ENCODE data around the gene PRR12. TPM values are rescaled to one million over a fixed set of nuclear protein-coding genes. Genes with fewer than 3 reads are reported as not detected.
A peak's percentile ranks its signal among the peaks of the same experiment; 100 is the strongest.

PRR12 gene
- total RNA-seq, 5 donors from 2014 or later (not counting 1 experiment from before 2014, with no cell fraction given) = 50.8 to 81.7 (median 78.8) TPM

DNA sequence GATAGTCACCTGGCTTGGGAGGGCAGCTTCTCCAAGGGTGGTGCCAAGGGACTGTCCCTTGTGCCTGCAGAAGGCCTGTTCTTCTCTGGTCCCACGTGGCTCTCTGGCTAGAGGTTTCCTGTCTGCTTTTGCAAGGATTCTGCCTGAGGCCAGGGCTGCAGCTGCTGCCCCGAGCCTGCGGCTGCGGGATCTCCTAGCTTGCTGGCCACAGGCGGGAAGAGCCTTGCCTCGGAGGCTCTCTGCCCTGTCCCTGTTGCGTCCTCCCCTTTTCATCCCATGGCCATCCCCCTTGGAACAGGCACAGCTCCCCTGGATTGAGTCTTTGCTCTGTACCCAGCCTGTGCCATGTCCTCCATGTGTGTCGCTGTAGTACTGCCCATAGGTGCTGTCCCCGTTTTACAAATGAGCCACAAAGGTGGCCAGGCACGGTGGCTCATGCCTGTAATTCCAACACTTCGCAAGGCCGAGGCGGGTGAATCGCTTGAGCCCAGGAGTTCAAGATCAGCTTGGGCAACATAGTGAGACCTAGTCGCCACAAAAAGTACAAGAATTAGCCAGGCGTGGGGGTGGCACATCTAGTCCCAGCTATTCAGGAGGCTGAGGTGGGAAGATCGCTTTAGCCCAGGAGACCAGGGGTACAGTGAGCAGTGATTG, 65.6 kb downstream of the PRR12 start:
- no peak overlapping the region for H3K27ac ChIP-seq (ENCODE audit: low read length)
- ATAC-seq (replicated peaks in 1 of 4) = no peak
- no peaks in the 10 kb centered on the region for H3K9me3 ChIP-seq
- CTCF ChIA-PET = interaction anchor here in 1 of 2 donors (1.5 kb wide), 1 partner anchor 9 kb away, joined by 5 read pairs; the partner anchor contains the start of genes BCL2L12 and IRF3
- Mint-ChIP-seq H3K27ac (peak overlapping the region in 1 of 2 donors; percentile 34), H3K36me3 (peaks cover 18% of the 10 kb centered on the region), H3K4me3 (no peak overlapping the region), H3K4me1 (peaks cover 5 to 10% (median 9%) of the 10 kb centered on the region in 3 donors), H3K27me3 (no peaks in the 10 kb centered on the region), H3K9me3 (no peaks in the 10 kb centered on the region)
- 92% methylated on average over 17 of the region's 17 CpGs for WGBS (ENCODE audit: insufficient coverage)
- no peak overlapping the region for H3K4me3 ChIP-seq (ENCODE audit: control insufficient read depth in 1 of 2, extremely low read depth in 1 of 2, low read length in 1 of 2)
- POLR2A ChIA-PET = no interaction called here
- no peaks in the 10 kb centered on the region for H3K27me3 ChIP-seq (replicated peaks in 1 of 2; ENCODE audit: control insufficient read depth in 2 of 2, extremely low read depth in 1 of 2, insufficient read depth in 2 of 2, low read length in 1 of 2)
- H3K4me1 ChIP-seq (ENCODE audit: control insufficient read depth in 1 of 2, extremely low read depth in 1 of 2, insufficient read depth in 2 of 2, low read length in 2 of 2) = peaks cover 0 to 10% of the 10 kb centered on the region in 2 experiments
- no peak for DNase-seq
- peaks cover 44 to 87% of the 10 kb centered on the region in 2 donors for H3K36me3 ChIP-seq (ENCODE audit: control insufficient read depth in 2 of 2, extremely low read depth in 1 of 2, insufficient read depth in 1 of 2, low read length in 1 of 2)

DNA sequence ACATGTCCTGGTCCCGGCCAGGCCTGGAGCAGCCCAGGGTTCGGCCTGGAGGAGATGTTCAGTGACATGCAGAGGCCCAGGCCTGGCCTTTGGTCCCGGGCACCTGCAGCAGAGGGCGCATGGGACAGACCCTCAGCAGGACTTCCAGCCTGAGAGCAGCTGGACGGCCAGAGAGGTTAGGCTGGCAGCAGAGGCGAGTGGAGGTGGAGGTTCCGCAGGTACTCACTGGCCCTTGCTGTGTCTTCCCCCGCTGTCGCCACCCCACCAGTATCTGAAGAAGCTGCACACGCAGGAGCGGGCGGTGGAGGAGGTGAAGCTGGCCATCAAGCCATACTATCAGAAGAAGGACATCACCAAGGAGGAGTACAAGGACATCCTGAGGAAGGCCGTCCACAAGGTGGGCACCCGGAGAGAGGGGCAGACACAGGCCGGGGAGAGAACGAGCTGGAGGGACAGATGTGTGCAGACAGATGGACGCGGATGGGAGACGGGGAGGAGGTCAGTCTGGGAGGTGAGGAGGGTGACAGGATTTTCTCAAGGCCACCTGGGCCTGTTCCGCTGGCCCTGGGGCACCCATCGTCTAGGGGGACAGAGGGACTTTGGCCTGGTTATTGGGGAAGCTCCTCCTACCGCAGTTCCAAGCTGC, 66.6 kb downstream of the PRR12 start:
- ChIA-PET CTCF (no interaction called here), POLR2A (no interaction called here)
- Mint-ChIP-seq H3K4me3 (no peak overlapping the region), H3K36me3 (peaks cover 18% of the 10 kb centered on the region), H3K27ac (peak overlapping the region in 1 of 2 donors; percentile 49), H3K9me3 (no peaks in the 10 kb centered on the region), H3K27me3 (no peaks in the 10 kb centered on the region), H3K4me1 (peaks cover 5 to 16% (median 12%) of the 10 kb centered on the region in 3 donors)
- Histone ChIP-seq H3K4me3 (ENCODE audit: control insufficient read depth in 1 of 2, extremely low read depth in 1 of 2, low read length in 1 of 2) (no peak overlapping the region), H3K27me3 (replicated peaks in 1 of 2; ENCODE audit: control insufficient read depth in 2 of 2, extremely low read depth in 1 of 2, insufficient read depth in 2 of 2, low read length in 1 of 2) (no peaks in the 10 kb centered on the region), H3K27ac (ENCODE audit: low read length) (no peak overlapping the region), H3K36me3 (ENCODE audit: control insufficient read depth in 2 of 2, extremely low read depth in 1 of 2, insufficient read depth in 1 of 2, low read length in 1 of 2) (peaks cover 37 to 92% of the 10 kb centered on the region in 2 donors), H3K4me1 (ENCODE audit: control insufficient read depth in 1 of 2, extremely low read depth in 1 of 2, insufficient read depth in 2 of 2, low read length in 2 of 2) (peaks cover 0 to 20% of the 10 kb centered on the region in 2 experiments), H3K9me3 (no peaks in the 10 kb centered on the region)
- DNase-seq (no peak), ATAC-seq (replicated peaks in 1 of 4) (no peak)
- 95% methylated on average over 21 of the region's 22 CpGs for whole genome bisulfite sequencing (ENCODE audit: insufficient coverage)

DNA sequence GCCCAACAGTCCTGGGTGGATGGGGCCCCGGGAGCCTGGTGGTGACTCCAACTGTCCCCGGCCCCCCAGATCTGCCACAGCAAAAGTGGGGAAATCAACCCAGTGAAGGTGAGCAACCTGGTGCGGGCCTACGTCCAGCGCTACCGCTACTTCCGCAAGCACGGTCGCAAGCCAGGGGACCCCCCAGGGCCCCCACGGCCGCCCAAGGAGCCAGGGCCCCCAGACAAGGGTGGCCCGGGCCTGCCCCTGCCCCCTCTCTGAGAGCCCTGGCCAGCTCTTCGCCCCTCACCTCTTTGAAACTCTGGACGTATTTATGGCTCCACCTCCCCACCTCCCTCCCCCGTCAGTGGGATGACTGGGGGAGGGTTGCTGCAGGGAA, 67.1 kb downstream of the PRR12 start:
- Histone ChIP-seq H3K4me3 (ENCODE audit: control insufficient read depth in 1 of 2, extremely low read depth in 1 of 2, low read length in 1 of 2) (no peak overlapping the region), H3K4me1 (ENCODE audit: control insufficient read depth in 1 of 2, extremely low read depth in 1 of 2, insufficient read depth in 2 of 2, low read length in 2 of 2) (peaks cover 0 to 25% of the 10 kb centered on the region in 2 experiments), H3K9me3 (no peaks in the 10 kb centered on the region), H3K27ac (ENCODE audit: low read length) (no peak overlapping the region), H3K36me3 (ENCODE audit: control insufficient read depth in 2 of 2, extremely low read depth in 1 of 2, insufficient read depth in 1 of 2, low read length in 1 of 2) (peaks cover 39 to 92% of the 10 kb centered on the region in 2 donors), H3K27me3 (replicated peaks in 1 of 2; ENCODE audit: control insufficient read depth in 2 of 2, extremely low read depth in 1 of 2, insufficient read depth in 2 of 2, low read length in 1 of 2) (no peaks in the 10 kb centered on the region)
- 98% methylated on average over 9 of the region's 15 CpGs for WGBS (ENCODE audit: insufficient coverage)
- Mint-ChIP-seq H3K36me3 (peaks cover 18% of the 10 kb centered on the region), H3K4me1 (peaks cover 5 to 21% (median 18%) of the 10 kb centered on the region in 3 donors), H3K4me3 (no peak overlapping the region), H3K27me3 (no peaks in the 10 kb centered on the region), H3K9me3 (no peaks in the 10 kb centered on the region), H3K27ac (no peak overlapping the region)
- no peak for ATAC-seq (replicated peaks in 1 of 4)
- POLR2A ChIA-PET = no interaction called here
- no peak for DNase-seq
- CTCF ChIA-PET = no interaction called here

DNA sequence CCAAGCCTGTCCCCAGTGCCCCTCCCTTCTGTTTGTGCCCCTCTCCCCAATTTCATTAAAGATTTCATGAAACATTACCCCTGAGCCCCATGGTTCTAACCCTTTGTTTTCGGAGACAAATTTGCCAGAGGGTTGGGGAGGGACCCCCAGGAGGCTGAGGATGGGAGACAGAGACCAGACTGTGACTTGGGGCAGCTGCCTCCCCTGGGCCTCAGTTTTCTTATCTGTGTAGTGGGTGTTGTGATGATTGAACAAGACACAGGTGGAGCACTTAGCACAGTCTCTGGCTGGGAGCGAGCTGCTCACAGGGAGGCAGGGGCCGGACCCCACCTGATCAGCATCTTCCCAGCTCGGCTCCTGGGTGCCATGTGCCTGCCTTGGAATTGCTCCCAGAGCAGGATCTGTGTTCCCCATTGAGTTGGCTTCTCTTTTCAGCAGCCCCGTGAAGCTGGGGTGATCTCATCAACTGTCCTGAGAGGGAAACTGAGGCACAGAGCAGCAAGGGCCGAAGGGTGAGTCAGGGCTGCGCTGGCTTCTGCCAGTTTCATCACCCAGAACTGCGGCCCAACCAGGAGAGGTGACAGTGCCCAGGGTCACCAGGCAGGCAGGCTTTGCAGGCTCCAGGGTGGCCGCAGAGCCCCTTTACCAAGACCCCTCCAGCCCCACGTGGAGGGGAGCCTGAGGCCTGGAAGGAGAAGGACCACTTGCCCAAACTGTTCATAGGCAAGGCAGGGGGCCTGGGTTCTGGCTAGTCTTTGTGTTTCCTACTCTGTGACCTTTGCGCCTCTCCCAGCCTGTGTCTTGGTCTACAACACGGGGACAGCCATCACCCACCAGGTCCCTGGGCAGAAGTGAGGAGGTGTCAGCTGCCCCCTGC, 67.8 kb downstream of the PRR12 start:
- Histone ChIP-seq H3K27me3 (replicated peaks in 1 of 2; ENCODE audit: control insufficient read depth in 2 of 2, extremely low read depth in 1 of 2, insufficient read depth in 2 of 2, low read length in 1 of 2) (no peaks in the 10 kb centered on the region), H3K9me3 (no peaks in the 10 kb centered on the region), H3K27ac (ENCODE audit: low read length) (peak overlapping the region; percentile 30), H3K4me3 (ENCODE audit: control insufficient read depth in 1 of 2, extremely low read depth in 1 of 2, low read length in 1 of 2) (no peak overlapping the region), H3K36me3 (ENCODE audit: control insufficient read depth in 2 of 2, extremely low read depth in 1 of 2, insufficient read depth in 1 of 2, low read length in 1 of 2) (peaks cover 36 to 90% of the 10 kb centered on the region in 2 donors), H3K4me1 (ENCODE audit: control insufficient read depth in 1 of 2, extremely low read depth in 1 of 2, insufficient read depth in 2 of 2, low read length in 2 of 2) (peaks cover 0 to 32% of the 10 kb centered on the region in 2 experiments)
- CTCF ChIA-PET = no interaction called here
- H3K36me3 Mint-ChIP-seq = peaks cover 18% of the 10 kb centered on the region
- no peaks in the 10 kb centered on the region for H3K27me3 Mint-ChIP-seq
- 94% methylated on average over 7 of the region's 12 CpGs for WGBS (ENCODE audit: insufficient coverage)
- no peaks in the 10 kb centered on the region for H3K9me3 Mint-ChIP-seq
- no peak overlapping the region for H3K4me3 Mint-ChIP-seq
- H3K4me1 Mint-ChIP-seq = peaks cover 7 to 27% (median 24%) of the 10 kb centered on the region in 3 donors
- POLR2A ChIA-PET = no interaction called here
- ATAC-seq (replicated peaks in 1 of 4) = no peak
- peak overlapping the region in 1 of 2 donors; percentile 36 for H3K27ac Mint-ChIP-seq
- DNase-seq = no peak

DNA sequence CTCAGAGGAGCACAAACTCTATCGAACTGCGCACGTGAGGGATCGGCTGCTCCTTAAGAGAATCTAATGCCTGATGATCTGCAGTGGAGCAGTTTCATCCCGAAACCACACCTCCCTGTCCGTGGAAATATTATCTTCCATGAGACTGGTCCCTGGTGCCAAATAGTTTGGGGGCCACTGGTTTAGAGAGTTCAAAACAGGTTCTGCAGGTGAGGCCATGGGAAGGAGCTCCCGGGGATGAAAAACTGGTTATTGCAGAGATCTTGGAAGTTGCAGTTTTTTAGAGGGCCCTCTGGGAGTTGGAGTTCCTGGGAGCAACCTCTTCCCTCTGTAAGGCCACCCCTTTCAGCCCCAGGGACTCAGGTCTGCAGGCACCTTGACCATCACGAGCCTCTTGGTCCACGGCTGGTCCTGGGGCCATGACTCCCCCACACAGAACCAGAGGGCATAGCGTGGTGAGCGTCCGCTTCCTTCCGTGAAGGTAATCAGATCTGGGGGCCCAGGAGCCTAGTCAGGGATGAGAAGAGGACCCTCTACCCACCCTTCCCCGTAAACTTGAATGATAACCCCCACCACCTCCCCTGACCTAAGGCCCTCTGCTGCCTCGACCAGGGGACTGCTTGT, 69.5 kb downstream of the PRR12 start:
- ChIA-PET POLR2A (interaction anchor here in 1 of 2 donors (0.7 kb wide), 1 partner anchor 92 kb away, joined by 3 read pairs; no protein-coding TSS in a partner anchor), CTCF (interaction anchor here in 1 of 2 donors (0.6 kb wide), 1 partner anchor 48 kb away, joined by 4 read pairs; no protein-coding TSS in a partner anchor)
- Mint-ChIP-seq H3K4me3 (no peak overlapping the region), H3K36me3 (peaks cover 11% of the 10 kb centered on the region), H3K27me3 (no peaks in the 10 kb centered on the region), H3K27ac (peak overlapping the region in 1 of 2 donors; percentile 22), H3K4me1 (peaks cover 24 to 36% (median 27%) of the 10 kb centered on the region in 3 donors), H3K9me3 (no peaks in the 10 kb centered on the region)
- no peak for DNase-seq
- 95% methylated on average over 4 of the region's 15 CpGs for WGBS (ENCODE audit: insufficient coverage)
- no peak for ATAC-seq (replicated peaks in 1 of 4)
- Histone ChIP-seq H3K4me3 (ENCODE audit: control insufficient read depth in 1 of 2, extremely low read depth in 1 of 2, low read length in 1 of 2) (no peak overlapping the region), H3K36me3 (ENCODE audit: control insufficient read depth in 2 of 2, extremely low read depth in 1 of 2, insufficient read depth in 1 of 2, low read length in 1 of 2) (peaks cover 24 to 76% of the 10 kb centered on the region in 2 donors), H3K4me1 (ENCODE audit: control insufficient read depth in 1 of 2, extremely low read depth in 1 of 2, insufficient read depth in 2 of 2, low read length in 2 of 2) (peaks cover 0 to 40% of the 10 kb centered on the region in 2 experiments), H3K27ac (ENCODE audit: low read length) (no peak overlapping the region), H3K27me3 (replicated peaks in 1 of 2; ENCODE audit: control insufficient read depth in 2 of 2, extremely low read depth in 1 of 2, insufficient read depth in 2 of 2, low read length in 1 of 2) (no peaks in the 10 kb centered on the region), H3K9me3 (no peaks in the 10 kb centered on the region)
